Measurements from ENCODE around the gene CIB2.

The CIB2 gene

GRCh38 chr15:78105476-78106241 is 25.6 kb downstream of the CIB2 start:
- peak in 1 of 2 donors; percentile 40 for DNase-seq

GRCh38 chr15:78104566-78105475 is 26.4 kb downstream of the CIB2 start:
- no peak for DNase-seq

DNA sequence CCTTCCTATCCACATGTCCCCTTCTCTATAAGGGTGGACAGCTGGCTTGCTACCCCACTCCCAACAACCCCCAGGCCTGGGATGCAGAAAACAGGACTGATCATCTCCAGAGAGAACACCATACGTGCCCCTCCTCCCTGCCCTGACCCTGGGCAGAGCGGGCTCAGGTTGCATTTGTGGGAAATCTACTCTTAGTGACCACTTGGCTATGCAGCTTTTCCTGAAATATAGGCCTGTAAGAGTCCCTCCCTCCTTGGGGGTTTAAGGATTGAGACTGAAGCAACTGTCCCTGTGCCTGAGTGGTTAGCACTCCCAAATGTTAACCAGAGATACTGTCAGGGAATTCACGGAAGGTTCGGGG is 27.1 kb downstream of the CIB2 start:
- no peak for DNase-seq

GRCh38 chr15:78103406-78104118 is 27.7 kb downstream of the CIB2 start:
- peak; percentile 46 to 54 for DNase-seq

DNA sequence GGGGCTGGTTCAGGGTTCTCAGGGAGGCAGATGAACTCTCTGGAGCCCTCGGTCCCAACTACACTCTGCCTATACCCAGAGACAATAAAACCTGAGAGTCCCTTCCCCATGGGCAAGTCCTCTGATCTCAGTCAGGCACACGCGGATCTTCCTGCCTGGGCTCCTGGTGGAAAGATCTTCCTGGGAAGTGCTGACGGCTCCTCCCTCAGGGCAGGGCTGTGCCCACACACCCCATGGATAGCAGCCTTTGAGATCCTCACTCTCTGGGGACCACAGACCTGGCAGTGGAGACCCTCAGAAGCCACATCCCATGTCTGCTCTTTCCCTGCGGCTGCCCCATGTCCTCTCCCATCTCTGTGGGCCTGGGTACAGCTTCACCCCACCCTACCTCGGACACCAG is 28.5 kb downstream of the CIB2 start:
- DNase-seq, result no peak

DNA sequence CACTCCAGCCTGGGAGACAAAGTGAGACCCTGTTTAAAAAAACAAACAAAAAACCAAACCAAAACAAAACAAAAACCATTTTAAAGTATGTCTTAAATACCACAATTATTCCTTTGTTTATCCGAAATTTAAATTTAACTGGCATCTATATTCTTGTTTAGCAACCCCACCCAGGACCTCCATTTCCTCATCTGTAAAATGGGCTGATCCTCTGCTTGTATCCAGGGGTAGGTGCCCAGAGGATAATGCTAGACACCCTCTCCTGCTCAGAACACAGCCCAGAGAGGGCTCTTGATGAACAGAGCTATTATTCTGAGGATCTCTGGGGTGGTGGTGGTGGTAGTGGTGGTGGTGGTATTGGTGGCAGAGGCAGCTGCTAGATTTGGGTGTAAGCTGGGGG is 29.0 kb downstream of the CIB2 start:
- no peak for DNase-seq

DNA sequence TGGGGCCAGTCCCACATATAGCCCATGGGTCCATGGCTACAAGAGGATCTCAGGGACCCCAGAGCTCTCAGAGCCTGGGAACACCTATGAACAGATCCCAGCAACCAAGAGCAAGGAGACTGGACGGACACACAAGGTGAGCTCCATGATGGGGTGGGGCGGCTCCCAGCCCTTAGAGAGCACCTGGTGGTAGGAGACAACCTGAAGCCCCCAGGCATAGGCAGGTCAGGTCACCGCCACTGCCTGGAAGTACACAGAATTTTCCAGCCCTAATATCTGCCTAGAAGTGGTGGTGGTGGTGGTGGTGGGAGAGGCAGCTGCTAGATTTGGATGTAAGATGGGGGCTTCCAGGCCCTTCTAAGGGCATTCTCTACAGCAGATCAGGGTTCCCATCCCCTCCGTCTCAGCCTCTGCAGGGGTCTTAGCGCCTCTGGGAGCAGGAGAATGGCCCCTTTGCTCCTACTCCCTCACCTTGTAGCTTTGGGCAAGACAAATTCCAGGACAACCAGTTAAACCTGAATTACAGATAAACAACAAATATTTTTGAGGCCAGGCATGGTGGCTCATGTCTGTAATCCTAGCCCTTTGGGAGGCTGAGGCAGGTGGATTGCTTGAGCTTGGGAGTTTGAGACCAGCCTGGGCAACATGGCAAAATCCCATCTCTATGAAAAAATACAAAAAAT is 29.7 kb downstream of the CIB2 start:
- DNase-seq, result no peak

- no peak for DNase-seq
Measured at GRCh38 chr15:78100886-78101285, 30.4 kb downstream of the CIB2 start.

GRCh38 chr15:78098131-78098755 is 33.0 kb downstream of the CIB2 start:
- no peak for DNase-seq

DNA sequence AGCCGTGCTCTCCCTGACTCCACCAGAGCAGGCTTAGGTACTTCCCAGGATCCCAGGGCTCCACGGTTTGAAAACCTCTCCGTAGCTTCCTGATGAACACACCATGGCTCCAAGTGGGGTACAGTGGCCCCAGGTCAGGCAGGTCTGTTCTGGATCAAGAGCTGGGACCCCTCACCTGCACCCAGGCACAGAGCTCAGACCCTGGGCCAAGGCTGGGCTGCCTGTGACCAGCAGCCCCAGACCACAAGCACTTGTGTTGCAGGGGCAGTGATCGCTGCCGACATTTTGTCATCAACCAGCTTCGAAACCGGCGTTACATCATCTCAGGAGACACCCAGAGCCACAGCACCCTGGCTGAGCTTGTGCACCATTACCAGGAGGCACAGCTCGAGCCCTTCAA is 33.6 kb downstream of the CIB2 start:
- no peak for DNase-seq

DNA sequence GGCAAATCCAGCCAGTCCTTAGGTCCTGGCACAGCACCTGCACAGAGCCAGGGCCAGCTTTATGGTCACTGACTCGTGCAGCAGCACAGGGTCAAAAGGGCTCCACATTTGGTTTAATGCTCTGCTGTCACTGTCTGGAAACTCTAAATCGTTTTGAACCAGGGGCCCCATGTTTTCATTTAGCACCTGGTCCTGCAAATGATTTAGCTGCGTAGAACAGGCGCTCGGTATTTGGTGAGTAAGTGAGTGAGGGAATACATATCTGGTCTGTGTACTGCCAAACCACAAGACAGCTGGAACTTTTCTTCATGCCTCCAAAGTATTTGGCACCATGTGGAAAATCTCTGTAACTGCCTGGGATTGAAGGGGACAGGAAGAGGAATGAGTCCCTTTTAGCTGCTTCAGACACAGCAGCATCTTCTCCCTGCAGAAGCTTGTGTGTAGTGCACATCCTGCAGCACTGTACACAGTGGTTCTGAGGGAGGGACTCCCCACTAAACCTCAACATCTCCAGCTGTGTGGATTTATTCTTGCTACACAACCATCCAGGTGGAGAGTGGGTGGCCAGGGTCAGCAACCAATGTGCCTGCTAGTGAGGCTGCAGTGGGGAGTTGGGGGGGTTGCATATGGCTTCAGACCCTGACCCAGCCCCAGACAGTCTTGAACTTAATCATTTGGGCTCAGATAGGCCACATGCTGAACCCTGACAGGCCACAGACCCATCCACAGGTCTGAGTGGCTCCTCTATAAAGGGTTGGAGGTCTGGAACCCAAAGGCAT is 37.8 kb downstream of the CIB2 start:
- no peak for DNase-seq

- DNase-seq, result no peak
Measured at GRCh38 chr15:78092261-78093041, 38.8 kb downstream of the CIB2 start, which contains the start of gene SH2D7. Gene SH2D7, plus strand, starts transcription at chr15:78092561. Its CDS starts 24 bp downstream, at chr15:78092585.

DNA sequence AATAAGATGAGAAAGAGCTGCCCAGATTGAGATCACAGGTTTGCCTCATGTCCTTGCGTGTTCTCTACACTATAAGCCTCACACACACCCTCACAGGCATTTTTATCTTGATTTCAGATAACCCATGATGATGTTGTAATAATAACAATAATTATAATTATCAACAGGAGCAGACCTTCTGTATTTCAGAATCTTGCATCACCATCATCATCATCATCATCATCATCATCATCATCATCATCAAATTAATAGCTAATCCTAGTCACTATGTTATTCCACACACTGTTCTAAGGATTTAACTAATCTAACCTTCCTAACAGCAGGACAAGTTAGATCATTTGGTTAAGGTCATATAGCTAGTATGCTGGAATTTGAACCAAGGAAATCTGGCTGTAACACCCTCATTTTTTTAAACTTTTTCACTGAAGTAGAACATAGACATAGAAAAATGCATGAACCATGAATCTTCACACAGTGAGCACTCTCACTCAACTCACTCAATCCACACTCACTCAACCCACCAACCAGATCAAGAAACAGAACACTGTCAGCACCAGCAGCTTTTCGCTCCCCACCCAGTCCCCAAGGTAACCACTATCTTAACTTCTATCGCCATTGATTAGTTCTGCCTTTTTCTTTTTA is 40.7 kb downstream of the CIB2 start:
- no peak for DNase-seq

DNA sequence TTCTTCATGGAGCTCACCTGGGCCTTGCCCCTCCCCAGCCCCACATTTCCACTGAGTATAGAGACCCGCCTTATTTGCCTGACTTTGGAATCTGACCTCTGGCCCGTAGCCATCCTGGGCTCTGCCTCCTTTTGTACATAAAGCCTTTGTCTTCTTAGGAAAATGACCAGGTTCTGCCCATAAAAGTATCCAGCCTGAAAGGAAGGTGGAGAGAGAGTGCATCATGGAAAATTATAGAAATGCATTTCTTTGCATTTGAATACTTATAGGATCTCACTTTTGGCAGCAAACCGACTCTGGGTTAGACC is 42.5 kb downstream of the CIB2 start:
- DNase-seq, result no peak

DNA sequence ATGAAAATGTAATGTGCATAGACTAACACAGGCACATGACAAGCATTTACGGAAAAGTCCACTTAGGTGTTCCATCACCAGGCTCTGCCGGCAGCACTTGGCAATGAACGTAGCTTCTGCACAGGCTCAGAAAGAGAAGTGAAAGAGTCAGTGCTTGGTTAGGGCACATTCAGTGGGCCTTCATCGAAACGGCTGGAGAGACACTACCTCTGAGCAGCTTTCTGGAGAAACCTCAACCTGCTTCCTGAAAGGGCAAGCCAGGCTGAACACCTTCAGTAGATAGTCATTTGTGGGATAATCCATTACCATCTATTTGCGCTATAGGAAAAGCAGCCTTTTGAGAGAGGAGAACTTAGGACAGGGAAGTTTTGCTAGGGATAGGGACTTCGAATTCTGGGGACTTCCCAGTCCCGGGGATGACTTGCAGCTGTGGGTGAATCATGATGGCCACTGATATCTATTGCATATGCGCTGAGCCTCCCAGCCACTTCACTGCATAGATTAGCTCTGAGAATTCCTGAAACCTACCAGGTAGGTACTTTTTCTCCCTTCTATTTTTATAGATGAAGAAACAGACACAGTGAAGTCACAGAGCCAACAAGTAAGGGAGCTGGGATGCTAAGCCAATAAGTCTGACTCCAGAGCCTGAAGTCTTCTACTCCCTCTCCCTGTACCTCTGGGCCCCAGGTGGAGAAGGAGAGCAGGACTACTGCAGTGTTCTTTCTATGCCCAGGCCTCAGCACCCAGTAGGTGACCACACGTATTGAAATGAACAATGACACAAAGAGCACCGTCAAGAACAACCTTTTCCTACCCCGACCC is 43.1 kb downstream of the CIB2 start:
- peak; percentile 61 to 81 for DNase-seq

- DNase-seq, result no peak
Measured at GRCh38 chr15:78085928-78086327, 45.3 kb downstream of the CIB2 start.

DNA sequence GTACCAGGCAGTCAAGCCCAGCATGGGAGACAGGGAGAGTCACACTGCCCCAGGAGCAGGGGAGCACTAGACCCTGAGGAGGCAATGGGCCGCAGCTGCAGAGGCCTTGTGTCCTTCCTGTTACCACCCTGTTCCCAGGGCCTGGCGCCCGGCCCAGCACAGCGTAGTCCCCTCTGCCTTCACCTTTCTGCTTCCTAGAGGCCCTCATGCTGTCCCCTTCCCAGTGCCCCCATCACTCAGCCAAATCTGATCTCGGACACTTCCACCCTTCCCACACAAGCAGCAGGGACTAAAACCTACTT is 46.8 kb downstream of the CIB2 start:
- no peak for DNase-seq

GRCh38 chr15:78083687-78084448 is 47.4 kb downstream of the CIB2 start:
- no peak for DNase-seq

DNA sequence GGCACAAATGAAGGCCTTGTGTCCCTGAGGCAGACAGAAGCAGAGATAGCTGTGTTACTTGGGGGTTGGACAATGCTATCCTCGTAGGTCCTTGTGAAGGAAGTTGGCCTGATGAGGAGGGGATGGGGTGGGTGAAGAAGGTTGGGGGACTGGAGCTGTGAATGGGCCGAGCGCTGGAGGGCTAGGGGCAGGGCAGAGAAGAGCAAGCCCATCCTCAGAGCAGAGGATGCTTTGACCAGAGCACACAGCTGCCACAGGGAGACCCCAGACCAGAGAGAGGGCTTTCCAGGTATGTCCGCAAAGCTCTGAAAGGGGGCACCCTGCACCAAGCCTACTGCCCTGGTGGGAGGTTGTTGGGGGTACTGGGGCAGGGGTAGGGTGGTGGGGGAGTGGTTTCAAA is 48.1 kb downstream of the CIB2 start:
- DNase-seq, result no peak
